ENCODE measurements around the gene DHRS7B. TPM values are rescaled to one million over a fixed set of nuclear protein-coding genes. Genes with fewer than 3 reads are reported as not detected.

Gene DHRS7B
- total and polyA plus RNA-seq, 9 of the 15 experiments (the other 6 are each of a cell fraction or from before 2014, with no cell fraction given) = 8.0 to 30.7 (median 14.8) TPM

GRCh38 chr17:21232033-21232749, 105.4 kb downstream of the DHRS7B start:
- Histone ChIP-seq H3K4me3 (no peak overlapping the region), H3K79me2 (ENCODE audit: control insufficient read depth, insufficient read depth, low read length) (no peaks in the 10 kb centered on the region), H3K9me1 (ENCODE audit: control insufficient read depth, insufficient read depth, low read length) (no peaks in the 10 kb centered on the region), H2AFZ (ENCODE audit: low read depth, low read length) (no peak overlapping the region), H4K20me1 (replicated peaks; ENCODE audit: control insufficient read depth, insufficient read depth, low read length) (no peaks in the 10 kb centered on the region), H3K27ac (ENCODE audit: extremely low read depth, low read depth, low read length) (no peak overlapping the region), H3K4me1 (replicated peaks in 1 of 2; ENCODE audit: control insufficient read depth in 2 of 2, insufficient read depth in 2 of 2, low read length in 2 of 2) (no peaks in the 10 kb centered on the region), H3K9me3 (replicated peaks; ENCODE audit: control insufficient read depth, insufficient read depth, low read depth, low read length) (no peaks in the 10 kb centered on the region), H3K9ac (ENCODE audit: insufficient read depth in 1 of 2, low read depth in 2 of 2, low read length in 2 of 2) (no peak overlapping the region), H3K36me3 (ENCODE audit: control insufficient read depth, insufficient read depth, low read length) (no peaks in the 10 kb centered on the region), H3K27me3 (ENCODE audit: control insufficient read depth in 2 of 2, insufficient read depth in 2 of 2, low read length in 2 of 2) (no peaks in the 10 kb centered on the region), H3K4me2 (ENCODE audit: insufficient read depth, low read length) (no peak overlapping the region)
- in situ Hi-C loops (cut with MboI) (no loop called here), intact Hi-C loops (cut with micrococcal nuclease) (no loop called here)
- ATAC-seq (no peak), DNase-seq (ENCODE audit: extremely low read depth in 1 of 4, low spot score in 3 of 4) (no peak), FAIRE-seq (no peak)
- POLR2A ChIA-PET = no interaction called here
- CTCF ChIA-PET (ENCODE audit: low intra/inter-chr PET ratio) = no interaction called here
- BruUV-seq (replicated peaks) = no TSS peak
- 41% methylated on average over 3 of the region's 4 CpGs for WGBS (ENCODE audit: insufficient coverage, low coverage, missing lambda C conversion rate)
- TF ChIP-seq SMARCA5 (IDR thresholded peaks at IDR 0.05) (peak; percentile 74; the same call in 1 of the 2 replicates), TCF15 (CRISPR knock-in tag; IDR thresholded peaks at IDR 0.05) (no peak), NKRF (IDR thresholded peaks at IDR 0.05; ENCODE audit: borderline replicate concordance) (no peak), RBM25 (IDR thresholded peaks at IDR 0.05; ENCODE audit: low read depth, low read length, severe bottlenecking) (peak; percentile 95), SIN3B (IDR thresholded peaks at IDR 0.05; ENCODE audit: low read depth) (no peak), ARID2 (IDR thresholded peaks at IDR 0.05) (no peak), ESRRA (IDR thresholded peaks at IDR 0.05; ENCODE audit: borderline replicate concordance, low read depth) (no peak), KLF13 (tag; IDR thresholded peaks at IDR 0.05; ENCODE audit: borderline replicate concordance, low read depth) (no peak), BCOR (IDR thresholded peaks at IDR 0.05) (peak; percentile 59; the same call in 1 of the 2 replicates), PURB (CRISPR knock-in tag; IDR thresholded peaks at IDR 0.05; ENCODE audit: low read depth) (no peak), PTBP1 (IDR thresholded peaks at IDR 0.05; ENCODE audit: low read depth, low read length) (no peak), HNRNPL (IDR thresholded peaks at IDR 0.05; ENCODE audit: low read depth, low read length) (no peak), RCOR1 (IDR thresholded peaks at IDR 0.05; ENCODE audit: borderline replicate concordance in 1 of 2, low read depth in 2 of 2, low read length in 2 of 2) (peak in 1 of 2 experiments; percentile 56; a peak in 1 of 4 replicates), CBX3 (IDR thresholded peaks at IDR 0.05; ENCODE audit: borderline replicate concordance in 1 of 2, low read length in 2 of 2) (peak in 1 of 2 experiments; percentile 55; a peak in 1 of 3 replicates), POLR3G (IDR thresholded peaks at IDR 0.05; ENCODE audit: extremely low read depth, insufficient read length, insufficient replicate concordance) (no peak), NFIC (IDR thresholded peaks at IDR 0.05) (peak; percentile 5; the same call in 1 of the 2 replicates), RBBP5 (IDR thresholded peaks at IDR 0.05; ENCODE audit: borderline replicate concordance, insufficient read depth, low read length, poor library complexity, severe bottlenecking) (no peak), C11orf30 (IDR thresholded peaks at IDR 0.05; ENCODE audit: low read depth) (no peak), CBX2 (IDR thresholded peaks at IDR 0.05; ENCODE audit: insufficient read depth, low read length, poor library complexity, severe bottlenecking) (no peak), KDM1A (IDR thresholded peaks at IDR 0.05) (0 out of 4 replicates have a peak, but pooled peaks of 1 of the 2 experiments have one; percentile 26), HLTF (IDR thresholded peaks at IDR 0.05) (peak; percentile 92), ZNF121 (CRISPR knock-in tag; conservative IDR thresholded peaks at IDR 0.05) (no peak), SRSF3 (IDR thresholded peaks at IDR 0.05; ENCODE audit: insufficient read depth, low read length) (no peak)
